ENCODE measurements around the gene ZNF823. TPM values are rescaled to one million over a fixed set of nuclear protein-coding genes. Genes with fewer than 3 reads are reported as not detected.
A peak's percentile ranks its signal among the peaks of the same experiment; 100 is the strongest.

The ZNF823 gene
- total and polyA plus RNA-seq, 2 donors (not counting 1 experiment from before 2014, with no cell fraction given): 1.8 to 5.1 TPM

DNA sequence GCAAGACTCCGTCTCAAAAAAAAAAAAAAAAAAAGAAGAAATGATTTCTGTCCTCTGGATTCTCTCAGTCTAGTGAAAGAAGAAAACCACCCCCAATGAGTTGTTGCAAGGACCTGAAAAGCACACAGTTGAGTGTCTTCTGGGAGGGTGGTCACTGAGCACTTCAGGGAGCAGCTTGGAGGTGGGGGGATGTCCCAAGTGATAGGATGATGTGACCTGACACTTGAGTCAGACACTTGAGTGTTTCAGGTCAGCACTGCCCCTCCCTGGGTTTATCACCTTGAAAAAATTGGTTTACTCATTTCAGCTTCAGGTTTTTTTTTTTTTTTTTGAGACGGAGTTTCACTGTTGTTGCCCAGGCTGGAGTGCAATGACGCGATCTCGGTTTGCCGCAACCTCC lies 63.2 kb downstream of the ZNF823 start:
- no peak overlapping the region for H3K4me3 ChIP-seq (ENCODE audit: control extremely low read depth in 1 of 5, extremely low read depth in 1 of 5, insufficient read depth in 1 of 5, low read depth in 2 of 5, low read length in 4 of 5)
- ATAC-seq (ENCODE audit: low read depth) (no peak), DNase-seq (no peak)
- Mint-ChIP-seq H3K4me3 (no peak overlapping the region), H3K27ac (no peak overlapping the region), H3K4me1 (peaks cover 5% of the 10 kb centered on the region), H3K9me3 (ENCODE audit: insufficient read depth) (peaks cover 5% of the 10 kb centered on the region), H3K27me3 (peaks cover 20% of the 10 kb centered on the region)
- H3K36me3 ChIP-seq (replicated peaks in 1 of 2; ENCODE audit: control extremely low read depth in 1 of 2, control insufficient read depth in 1 of 2, extremely low read depth in 1 of 2, insufficient read depth in 2 of 2, low read length in 1 of 2): no peaks in the 10 kb centered on the region
- H3K27me3 ChIP-seq (replicated peaks in 1 of 4; ENCODE audit: control extremely low read depth in 1 of 4, control insufficient read depth in 3 of 4, insufficient read depth in 4 of 4, low read length in 3 of 4): peaks cover 0 to 18% (median 12%) of the 10 kb centered on the region in 4 experiments
- POLR2A ChIA-PET: no interaction called here
- H3K4me2 ChIP-seq (replicated peaks; ENCODE audit: low read depth, low read length, poor library complexity, severe bottlenecking): no peak overlapping the region
- CTCF ChIA-PET: interaction anchor here (0.6 kb wide), 1 partner anchor 26 kb away, joined by 3 read pairs; no protein-coding TSS in a partner anchor
- intact Hi-C loops (cut with micrococcal nuclease): no loop called here
- H4K20me1 ChIP-seq (ENCODE audit: control insufficient read depth, insufficient read depth, low read length, poor library complexity, severe bottlenecking): no peaks in the 10 kb centered on the region
- WGBS (ENCODE audit: insufficient coverage): 93% methylated on average over 5 of the region's 6 CpGs
- H3K4me1 ChIP-seq (ENCODE audit: control insufficient read depth in 2 of 2, insufficient read depth in 2 of 2, low read length in 2 of 2): peaks cover 10 to 12% of the 10 kb centered on the region in 2 donors
- no peaks in the 10 kb centered on the region for H3K79me2 ChIP-seq (ENCODE audit: control insufficient read depth, insufficient read depth, low read length)
- H3K9me3 ChIP-seq (ENCODE audit: control extremely low read depth in 1 of 3, control insufficient read depth in 2 of 3, insufficient read depth in 1 of 3, low read length in 2 of 3): peaks cover 0 to 41% (median 10%) of the 10 kb centered on the region in 3 donors
- no peak overlapping the region for H2AFZ ChIP-seq (ENCODE audit: insufficient read depth, low read depth, low read length, poor library complexity, severe bottlenecking)
- H3K9ac ChIP-seq (ENCODE audit: low read length): no peak overlapping the region
- no peak for TF ChIP-seq EZH2 (IDR thresholded peaks at IDR 0.05; ENCODE audit: borderline replicate concordance, insufficient read depth, low read depth, low read length, poor library complexity, severe bottlenecking)
- TF ChIP-seq, protein P1, sequence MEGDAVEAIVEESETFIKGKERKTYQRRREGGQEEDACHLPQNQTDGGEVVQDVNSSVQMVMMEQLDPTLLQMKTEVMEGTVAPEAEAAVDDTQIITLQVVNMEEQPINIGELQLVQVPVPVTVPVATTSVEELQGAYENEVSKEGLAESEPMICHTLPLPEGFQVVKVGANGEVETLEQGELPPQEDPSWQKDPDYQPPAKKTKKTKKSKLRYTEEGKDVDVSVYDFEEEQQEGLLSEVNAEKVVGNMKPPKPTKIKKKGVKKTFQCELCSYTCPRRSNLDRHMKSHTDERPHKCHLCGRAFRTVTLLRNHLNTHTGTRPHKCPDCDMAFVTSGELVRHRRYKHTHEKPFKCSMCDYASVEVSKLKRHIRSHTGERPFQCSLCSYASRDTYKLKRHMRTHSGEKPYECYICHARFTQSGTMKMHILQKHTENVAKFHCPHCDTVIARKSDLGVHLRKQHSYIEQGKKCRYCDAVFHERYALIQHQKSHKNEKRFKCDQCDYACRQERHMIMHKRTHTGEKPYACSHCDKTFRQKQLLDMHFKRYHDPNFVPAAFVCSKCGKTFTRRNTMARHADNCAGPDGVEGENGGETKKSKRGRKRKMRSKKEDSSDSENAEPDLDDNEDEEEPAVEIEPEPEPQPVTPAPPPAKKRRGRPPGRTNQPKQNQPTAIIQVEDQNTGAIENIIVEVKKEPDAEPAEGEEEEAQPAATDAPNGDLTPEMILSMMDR (IDR thresholded peaks at IDR 0.05): no peak
- no peak overlapping the region for H3K27ac ChIP-seq (ENCODE audit: low read length in 2 of 2)

DNA sequence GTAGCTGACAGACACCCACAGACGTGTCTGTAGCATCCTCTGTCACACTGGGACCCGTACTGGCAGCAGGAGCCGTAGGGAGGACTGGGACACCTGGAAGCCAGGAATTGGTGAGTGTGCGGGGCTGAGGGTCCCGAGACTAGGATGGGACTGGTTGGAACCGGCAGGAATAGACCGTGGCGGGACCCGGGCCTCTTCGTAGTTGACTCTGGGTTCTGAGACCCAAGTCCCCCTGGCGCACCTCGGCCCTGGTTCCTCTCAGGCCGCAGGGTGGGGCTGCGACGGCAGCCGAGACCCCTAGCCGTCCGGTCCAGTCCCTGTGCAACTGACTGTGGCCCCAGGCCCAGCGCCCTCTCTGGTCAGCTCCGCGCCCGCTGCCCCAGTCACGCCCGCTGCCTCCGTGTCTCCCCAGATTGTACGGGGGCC lies 64.7 kb downstream of the ZNF823 start:
- peaks cover 0 to 18% (median 10%) of the 10 kb centered on the region in 4 experiments for H3K27me3 ChIP-seq (replicated peaks in 1 of 4; ENCODE audit: control extremely low read depth in 1 of 4, control insufficient read depth in 3 of 4, insufficient read depth in 4 of 4, low read length in 3 of 4)
- DNase-seq (no peak), ATAC-seq (ENCODE audit: low read depth) (no peak)
- H2AFZ ChIP-seq (ENCODE audit: insufficient read depth, low read depth, low read length, poor library complexity, severe bottlenecking): peak overlapping the region; percentile 62
- H3K4me1 ChIP-seq (ENCODE audit: control insufficient read depth in 2 of 2, insufficient read depth in 2 of 2, low read length in 2 of 2): peaks cover 10 to 12% of the 10 kb centered on the region in 2 donors
- Mint-ChIP-seq H3K27ac (no peak overlapping the region), H3K4me1 (peaks cover 5% of the 10 kb centered on the region), H3K27me3 (peaks cover 20% of the 10 kb centered on the region), H3K9me3 (ENCODE audit: insufficient read depth) (no peaks in the 10 kb centered on the region), H3K4me3 (peak overlapping the region; percentile 74)
- no peaks in the 10 kb centered on the region for H4K20me1 ChIP-seq (ENCODE audit: control insufficient read depth, insufficient read depth, low read length, poor library complexity, severe bottlenecking)
- H3K4me3 ChIP-seq (ENCODE audit: control extremely low read depth in 1 of 5, extremely low read depth in 1 of 5, insufficient read depth in 1 of 5, low read depth in 2 of 5, low read length in 4 of 5): peak overlapping the region in 2 of 5 experiments; percentile 15 to 33
- no peaks in the 10 kb centered on the region for H3K36me3 ChIP-seq (replicated peaks in 1 of 2; ENCODE audit: control extremely low read depth in 1 of 2, control insufficient read depth in 1 of 2, extremely low read depth in 1 of 2, insufficient read depth in 2 of 2, low read length in 1 of 2)
- no peak overlapping the region for H3K27ac ChIP-seq (ENCODE audit: low read length in 2 of 2)
- CTCF ChIA-PET: no interaction called here
- peaks cover 2 to 34% (median 2%) of the 10 kb centered on the region in 3 donors for H3K9me3 ChIP-seq (ENCODE audit: control extremely low read depth in 1 of 3, control insufficient read depth in 2 of 3, insufficient read depth in 1 of 3, low read length in 2 of 3)
- no peak for TF ChIP-seq EZH2 (IDR thresholded peaks at IDR 0.05; ENCODE audit: borderline replicate concordance, insufficient read depth, low read depth, low read length, poor library complexity, severe bottlenecking)
- TF ChIP-seq, protein P1 (IDR thresholded peaks at IDR 0.05): no peak
- peak overlapping the region; percentile 72 for H3K4me2 ChIP-seq (replicated peaks; ENCODE audit: low read depth, low read length, poor library complexity, severe bottlenecking)
- H3K9ac ChIP-seq (ENCODE audit: low read length): peak overlapping the region; percentile 39
- H3K79me2 ChIP-seq (ENCODE audit: control insufficient read depth, insufficient read depth, low read length): no peaks in the 10 kb centered on the region
- POLR2A ChIA-PET: no interaction called here
- WGBS (ENCODE audit: insufficient coverage): 17% methylated on average over 26 of the region's 26 CpGs
- intact Hi-C loops (cut with micrococcal nuclease): no loop called here

Data from B cell (primary cell).